HepG2 (cell line): ENCODE data around the gene TMEM117. TPM values are rescaled to one million over a fixed set of nuclear protein-coding genes. Genes with fewer than 3 reads are reported as not detected.

Experiments used
- ATAC-seq: fragments of 200-7000 bp; cut with Tn5 transposase; 3 replicates; pipeline ENCODE4 v1.9.1; 2020; ENCODE audit warnings: mild to moderate bottlenecking, moderate library complexity
- BruUV-seq: library from RNA; stranded (reverse); fragments of 400-500 nt; replicated peaks from 2 replicates; lab custom pipeline; 2021; lab: Mats Ljungman, UMichigan
- CTCF ChIA-PET: fragments of 300-600 bp; formaldehyde crosslinking; extraction: SDS; loops from one replicate; lab custom pipeline; 2021; ENCODE audit warnings: low total read pairs, inconsistent platforms, low intra/inter-chr PET ratio; lab: Yijun Ruan, JAX
- POLR2A ChIA-PET: fragments of 350-600 bp; sonication (Branson Sonifier 250); formaldehyde crosslinking; loops from one replicate; lab custom pipeline; 2020; ENCODE audit warnings: antibody characterized with exemption, inconsistent platforms; lab: Yijun Ruan, JAX
- DNase-seq: peaks from one replicate; pipeline ENCODE4 v3.0.0-alpha.2; 2015; ENCODE audit warnings: low spot score
- FAIRE-seq: peaks from 3 replicates; lab custom pipeline; 2011; peaks lifted over from hg19 to GRCh38; lab: Jason Lieb, UNC
- H2AFZ ChIP-seq: one replicate; pipeline ENCODE4 v1.6.1; 2011; ENCODE audit warnings: low read length, inconsistent platforms
- H3K27ac ChIP-seq: fragments of 300-600 bp; 3 replicates; pipeline ENCODE4 v1.8.0; 2011; ENCODE audit warnings: mixed run types, mild to moderate bottlenecking, mixed read lengths, low read length, inconsistent platforms; ENCODE audit not compliant: insufficient read depth; ENCODE audit errors: extremely low read length
- H3K27me3 ChIP-seq, 2 experiments: fragments of 200-600 bp in 1 of 2; 2 replicates in 1 of 2; 3 replicates in 1 of 2; pipeline versions ENCODE4 v1.6.0 to v1.8.0; 2011; ENCODE audit warnings: low read length in 2 of 2, mild to moderate bottlenecking in 2 of 2, moderate library complexity in 2 of 2, inconsistent platforms in 1 of 2; ENCODE audit not compliant: insufficient read depth in 2 of 2, control insufficient read depth in 1 of 2
- H3K36me3 ChIP-seq, 2 experiments: fragments of 200-600 bp in 1 of 2; replicated peaks in 1 of 2; 2 replicates in 1 of 2; 3 replicates in 1 of 2; pipeline versions ENCODE4 v1.5.1 to v1.8.0; 2011; ENCODE audit warnings: low read length in 2 of 2, inconsistent platforms in 1 of 2; ENCODE audit not compliant: insufficient read depth in 2 of 2, control insufficient read depth in 1 of 2
- H3K4me1 ChIP-seq: 2 replicates; pipeline ENCODE4 v1.5.1; 2012; ENCODE audit warnings: low read length, inconsistent platforms; ENCODE audit not compliant: insufficient read depth
- H3K4me2 ChIP-seq: 2 replicates; pipeline ENCODE4 v1.6.0; 2011; ENCODE audit warnings: low read depth, low read length, inconsistent platforms
- H3K4me3 ChIP-seq, 3 experiments: fragments of 200-600 bp in 1 of 3; sonication (generic), shearing (Covaris generic) in 1 of 3; replicated peaks in 1 of 3; 2 replicates each; pipeline ENCODE4 v1.5.1; 2011 to 2016; ENCODE audit warnings: low read length in 3 of 3, inconsistent platforms in 2 of 3, low read depth in 2 of 3, mild to moderate bottlenecking in 2 of 3, control low read depth in 1 of 3, mixed read lengths in 1 of 3; ENCODE audit not compliant: insufficient read depth in 1 of 3
- H3K79me2 ChIP-seq: one replicate; pipeline ENCODE4 v1.6.1; 2011; ENCODE audit warnings: low read length, inconsistent platforms; ENCODE audit not compliant: insufficient read depth
- H3K9ac ChIP-seq: 2 replicates; pipeline ENCODE4 v1.6.0; 2011; ENCODE audit warnings: mild to moderate bottlenecking, low read depth, low read length, inconsistent platforms; ENCODE audit not compliant: insufficient read depth
- H3K9me3 ChIP-seq: 2 replicates; pipeline ENCODE4 v1.5.1; 2012; ENCODE audit warnings: mild to moderate bottlenecking, low read length
- H4K20me1 ChIP-seq: 2 replicates; pipeline ENCODE4 v1.6.0; 2011; ENCODE audit warnings: inconsistent platforms, mild to moderate bottlenecking, low read length, moderate library complexity; ENCODE audit not compliant: insufficient read depth
- CREB1 ChIP-seq, 2 experiments: fragments of 450-650 bp in 1 of 2; IDR thresholded peaks; 2 replicates each; pipeline ENCODE4 v1.6.1; 2016 to 2017; ENCODE audit warnings: control low read depth in 1 of 2, mild to moderate bottlenecking in 1 of 2, missing compliant biosample characterization in 1 of 2, missing genetic modification characterization in 1 of 2
- GFI1 ChIP-seq: sonication (generic); formaldehyde crosslinking; IDR thresholded peaks from 2 replicates; pipeline ENCODE4 v1.5.0; 2020; ENCODE audit warnings: missing genetic modification reagents, mild to moderate bottlenecking, borderline replicate concordance
- KDM5A ChIP-seq: fragments of 200-600 bp; sonication (generic); IDR thresholded peaks from 2 replicates; pipeline ENCODE4 v1.7.0; 2018; ENCODE audit warnings: antibody characterized with exemption, mild to moderate bottlenecking, low read length, borderline replicate concordance
- NFIC ChIP-seq: IDR thresholded peaks from 2 replicates; pipeline ENCODE4 v1.6.1; 2012; ENCODE audit warnings: mild to moderate bottlenecking, low read length, inconsistent platforms
- NFRKB ChIP-seq: fragments of 450-650 bp; IDR thresholded peaks from 2 replicates; pipeline ENCODE4 v1.6.1; 2017
- RAD21 ChIP-seq: fragments of 450-650 bp; formaldehyde crosslinking; IDR thresholded peaks from 2 replicates; pipeline ENCODE4 v1.5.0; 2020; ENCODE audit warnings: mild to moderate bottlenecking
- SIX1 ChIP-seq: sonication (generic); formaldehyde crosslinking; IDR thresholded peaks from 2 replicates; pipeline ENCODE4 v1.4.0; 2020; ENCODE audit warnings: missing genetic modification reagents, borderline replicate concordance
- ZFP41 ChIP-seq: sonication (generic); formaldehyde crosslinking; IDR thresholded peaks from 2 replicates; pipeline ENCODE4 v1.4.0; 2020; ENCODE audit warnings: mild to moderate bottlenecking, missing genetic modification reagents, borderline replicate concordance
- ZFY ChIP-seq: sonication (generic); formaldehyde crosslinking; IDR thresholded peaks from 2 replicates; pipeline ENCODE4 v1.4.0; 2020; ENCODE audit warnings: missing genetic modification reagents
- ZNF350 ChIP-seq: sonication (generic); formaldehyde crosslinking; IDR thresholded peaks from 2 replicates; pipeline ENCODE4 v1.4.0; 2020; ENCODE audit warnings: mild to moderate bottlenecking, low read depth, missing genetic modification reagents, borderline replicate concordance
- ZNF570 ChIP-seq: sonication (generic); formaldehyde crosslinking; IDR thresholded peaks from 2 replicates; pipeline ENCODE4 v1.4.0; 2020; ENCODE audit warnings: mild to moderate bottlenecking, missing genetic modification reagents, borderline replicate concordance
- WGBS: methylation state at CpG from one replicate; pipeline ENCODE4 v1.1.6; 2017; ENCODE audit warnings: low lambda C conversion rate; 5-methylcytosine and 5-hydroxymethylcytosine counted together
- in situ Hi-C: cut with HindIII; loops from 2 replicates; pipeline ENCODE4 v1.10.0; 2017; ENCODE audit warnings: low pct_unique_long_range_greater_than_20kb; ENCODE audit not compliant: extremely low pct_ligation_motif_present
- intact Hi-C: fragments of 100-400 bp; cut with micrococcal nuclease; formaldehyde crosslinking; loops from one replicate; pipeline ENCODE4 v1.10.0; 2022; ENCODE audit not compliant: unreplicated experiment
- polyA plus RNA-seq, 8 experiments: library from polyadenylated mRNA; depleted of rRNA in 3 of 8; stranded (reverse) in 7 of 8; unstranded in 1 of 8; fragments of >200 nt; fragmentation: Illumina TruSeq in 4 of 8; extraction: Trizol in 4 of 8; gene quantifications; 2 replicates each; pipeline versions ENCODE4 v1.2.1 to v1.2.3, GENCODE V29; 2011 to 2016; ENCODE audit warnings: low read depth in 4 of 8, missing spikeins in 1 of 8, mixed read lengths in 1 of 8; ENCODE audit not compliant: insufficient read depth in 1 of 8
- total RNA-seq, 5 experiments: library from RNA; depleted of rRNA; stranded (reverse); fragments of >200 nt; fragmentation: Illumina TruSeq; extraction: Trizol; gene quantifications; 2 replicates each; pipeline ENCODE4 v1.2.3, GENCODE V29; 2016; ENCODE audit warnings: low read depth in 1 of 5
- TF ChIP-seq, protein P1 (sequence below): sonication (generic); formaldehyde crosslinking; IDR thresholded peaks from 2 replicates; pipeline ENCODE4 v1.8.0; 2022; ENCODE audit warnings: mild to moderate bottlenecking, missing genetic modification reagents
- TF ChIP-seq, protein P2 (sequence below): sonication (generic); formaldehyde crosslinking; IDR thresholded peaks from 2 replicates; pipeline ENCODE4 v1.5.0; 2020; ENCODE audit warnings: missing genetic modification reagents
- TF ChIP-seq, protein P3 (sequence below): sonication (generic); formaldehyde crosslinking; IDR thresholded peaks from 2 replicates; pipeline ENCODE4 v1.4.0; 2020; ENCODE audit warnings: missing genetic modification reagents
- TF ChIP-seq, protein P4 (sequence below): sonication (generic); formaldehyde crosslinking; IDR thresholded peaks from 2 replicates; pipeline ENCODE4 v1.8.0; 2023; ENCODE audit warnings: mild to moderate bottlenecking, missing genetic modification reagents
- TF ChIP-seq, protein P5 (sequence below): sonication (generic); formaldehyde crosslinking; IDR thresholded peaks from 2 replicates; pipeline ENCODE4 v1.4.0; 2020; ENCODE audit warnings: missing genetic modification reagents; ENCODE audit errors: not compliant biosample characterization

The TMEM117 gene
- total and polyA plus RNA-seq, 2 of the 13 experiments (the other 11 are each of a cell fraction or from before 2014, with no cell fraction given) = 2.8 to 8.5 TPM

DNA sequence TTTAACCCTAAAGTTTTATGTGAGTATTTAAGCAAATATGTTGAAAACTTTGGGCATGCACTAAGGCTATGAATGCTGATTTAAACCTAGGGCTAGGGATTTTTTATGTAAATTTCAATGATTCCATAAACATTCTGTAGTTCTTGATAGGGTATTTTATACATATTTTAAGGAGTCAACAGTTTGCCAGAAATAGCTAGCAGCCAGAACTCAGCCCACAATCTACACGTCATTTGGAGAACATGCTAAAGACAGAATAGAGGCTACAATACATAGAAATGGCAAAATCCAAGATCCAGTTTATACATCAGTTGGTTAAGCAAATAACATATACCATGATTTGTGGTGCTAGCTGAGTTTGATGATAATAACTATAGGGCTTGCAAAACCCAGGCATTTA, 184.7 kb downstream of the TMEM117 start:
- no peaks in the 10 kb centered on the region for H3K79me2 ChIP-seq
- no TSS peak for BruUV-seq
- intact Hi-C loops (no loop called here), in situ Hi-C loops (loop anchor here (25.0 kb wide), 1 partner anchor 917 kb away; no protein-coding TSS in a partner anchor)
- ChIA-PET POLR2A (no interaction called here), CTCF (no interaction called here)
- H3K4me2 ChIP-seq = no peak overlapping the region
- H4K20me1 ChIP-seq = no peaks in the 10 kb centered on the region
- no peak overlapping the region for H2AFZ ChIP-seq
- DNase-seq (no peak), FAIRE-seq (no peak), ATAC-seq (no peak)
- H3K4me1 ChIP-seq = no peaks in the 10 kb centered on the region
- no peaks in the 10 kb centered on the region for H3K9me3 ChIP-seq
- H3K27ac ChIP-seq = no peak overlapping the region
- H3K27me3 ChIP-seq = no peaks in the 10 kb centered on the region
- 100% methylated on average over 1 of the region's 1 CpG for WGBS
- no peak overlapping the region for H3K9ac ChIP-seq
- H3K36me3 ChIP-seq = no peaks in the 10 kb centered on the region
- H3K4me3 ChIP-seq = no peak overlapping the region
- TF ChIP-seq NFRKB = no peak
- TF ChIP-seq, protein P1, sequence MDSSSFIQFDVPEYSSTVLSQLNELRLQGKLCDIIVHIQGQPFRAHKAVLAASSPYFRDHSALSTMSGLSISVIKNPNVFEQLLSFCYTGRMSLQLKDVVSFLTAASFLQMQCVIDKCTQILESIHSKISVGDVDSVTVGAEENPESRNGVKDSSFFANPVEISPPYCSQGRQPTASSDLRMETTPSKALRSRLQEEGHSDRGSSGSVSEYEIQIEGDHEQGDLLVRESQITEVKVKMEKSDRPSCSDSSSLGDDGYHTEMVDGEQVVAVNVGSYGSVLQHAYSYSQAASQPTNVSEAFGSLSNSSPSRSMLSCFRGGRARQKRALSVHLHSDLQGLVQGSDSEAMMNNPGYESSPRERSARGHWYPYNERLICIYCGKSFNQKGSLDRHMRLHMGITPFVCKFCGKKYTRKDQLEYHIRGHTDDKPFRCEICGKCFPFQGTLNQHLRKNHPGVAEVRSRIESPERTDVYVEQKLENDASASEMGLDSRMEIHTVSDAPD (CRISPR knock-in tag) = no peak
- TF ChIP-seq ZNF570 (CRISPR knock-in tag) = no peak
- TF ChIP-seq, protein P2, sequence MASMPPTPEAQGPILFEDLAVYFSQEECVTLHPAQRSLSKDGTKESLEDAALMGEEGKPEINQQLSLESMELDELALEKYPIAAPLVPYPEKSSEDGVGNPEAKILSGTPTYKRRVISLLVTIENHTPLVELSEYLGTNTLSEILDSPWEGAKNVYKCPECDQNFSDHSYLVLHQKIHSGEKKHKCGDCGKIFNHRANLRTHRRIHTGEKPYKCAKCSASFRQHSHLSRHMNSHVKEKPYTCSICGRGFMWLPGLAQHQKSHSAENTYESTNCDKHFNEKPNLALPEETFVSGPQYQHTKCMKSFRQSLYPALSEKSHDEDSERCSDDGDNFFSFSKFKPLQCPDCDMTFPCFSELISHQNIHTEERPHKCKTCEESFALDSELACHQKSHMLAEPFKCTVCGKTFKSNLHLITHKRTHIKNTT (CRISPR knock-in tag) = no peak
- TF ChIP-seq SIX1 (CRISPR knock-in tag) = no peak
- TF ChIP-seq, protein P3, sequence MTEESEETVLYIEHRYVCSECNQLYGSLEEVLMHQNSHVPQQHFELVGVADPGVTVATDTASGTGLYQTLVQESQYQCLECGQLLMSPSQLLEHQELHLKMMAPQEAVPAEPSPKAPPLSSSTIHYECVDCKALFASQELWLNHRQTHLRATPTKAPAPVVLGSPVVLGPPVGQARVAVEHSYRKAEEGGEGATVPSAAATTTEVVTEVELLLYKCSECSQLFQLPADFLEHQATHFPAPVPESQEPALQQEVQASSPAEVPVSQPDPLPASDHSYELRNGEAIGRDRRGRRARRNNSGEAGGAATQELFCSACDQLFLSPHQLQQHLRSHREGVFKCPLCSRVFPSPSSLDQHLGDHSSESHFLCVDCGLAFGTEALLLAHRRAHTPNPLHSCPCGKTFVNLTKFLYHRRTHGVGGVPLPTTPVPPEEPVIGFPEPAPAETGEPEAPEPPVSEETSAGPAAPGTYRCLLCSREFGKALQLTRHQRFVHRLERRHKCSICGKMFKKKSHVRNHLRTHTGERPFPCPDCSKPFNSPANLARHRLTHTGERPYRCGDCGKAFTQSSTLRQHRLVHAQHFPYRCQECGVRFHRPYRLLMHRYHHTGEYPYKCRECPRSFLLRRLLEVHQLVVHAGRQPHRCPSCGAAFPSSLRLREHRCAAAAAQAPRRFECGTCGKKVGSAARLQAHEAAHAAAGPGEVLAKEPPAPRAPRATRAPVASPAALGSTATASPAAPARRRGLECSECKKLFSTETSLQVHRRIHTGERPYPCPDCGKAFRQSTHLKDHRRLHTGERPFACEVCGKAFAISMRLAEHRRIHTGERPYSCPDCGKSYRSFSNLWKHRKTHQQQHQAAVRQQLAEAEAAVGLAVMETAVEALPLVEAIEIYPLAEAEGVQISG = no peak
- no peak for TF ChIP-seq ZFY (CRISPR knock-in tag)
- TF ChIP-seq CREB1 (IDR thresholded peaks at IDR 0.05) = no peak
- TF ChIP-seq CREB1 (CRISPR knock-in tag; IDR thresholded peaks at IDR 0.05) = no peak
- TF ChIP-seq GFI1 (CRISPR knock-in tag) = no peak
- TF ChIP-seq NFIC = no peak
- no peak for TF ChIP-seq KDM5A
- TF ChIP-seq, protein P4, sequence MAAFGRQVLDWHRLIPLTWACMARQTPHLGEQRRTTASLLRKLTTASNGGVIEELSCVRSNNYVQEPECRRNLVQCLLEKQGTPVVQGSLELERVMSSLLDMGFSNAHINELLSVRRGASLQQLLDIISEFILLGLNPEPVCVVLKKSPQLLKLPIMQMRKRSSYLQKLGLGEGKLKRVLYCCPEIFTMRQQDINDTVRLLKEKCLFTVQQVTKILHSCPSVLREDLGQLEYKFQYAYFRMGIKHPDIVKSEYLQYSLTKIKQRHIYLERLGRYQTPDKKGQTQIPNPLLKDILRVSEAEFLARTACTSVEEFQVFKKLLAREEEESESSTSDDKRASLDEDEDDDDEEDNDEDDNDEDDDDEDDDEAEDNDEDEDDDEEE (CRISPR knock-in tag) = no peak
- TF ChIP-seq RAD21 (CRISPR knock-in tag) = no peak
- TF ChIP-seq ZNF350 (CRISPR knock-in tag) = no peak
- TF ChIP-seq ZFP41 (CRISPR knock-in tag) = no peak
- TF ChIP-seq, protein P5, sequence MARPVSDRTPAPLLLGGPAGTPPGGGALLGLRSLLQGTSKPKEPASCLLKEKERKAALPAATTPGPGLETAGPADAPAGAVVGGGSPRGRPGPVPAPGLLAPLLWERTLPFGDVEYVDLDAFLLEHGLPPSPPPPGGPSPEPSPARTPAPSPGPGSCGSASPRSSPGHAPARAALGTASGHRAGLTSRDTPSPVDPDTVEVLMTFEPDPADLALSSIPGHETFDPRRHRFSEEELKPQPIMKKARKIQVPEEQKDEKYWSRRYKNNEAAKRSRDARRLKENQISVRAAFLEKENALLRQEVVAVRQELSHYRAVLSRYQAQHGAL (CRISPR knock-in tag) = no peak
